Activated CD4-positive, alpha-beta T cell treated with anti-CD3 and anti-CD28 coated beads for 1 hour (primary cell): Measurements from ENCODE around the gene CHID1.

Experiments
- DNase-seq: peaks from one replicate; pipeline ENCODE4 v3.0.0-alpha.2; 2020

Gene CHID1

GRCh38 chr11:907668-908067, 2.9 kb downstream of the CHID1 start:
- DNase-seq, result no peak

GRCh38 chr11:905952-906351, 4.7 kb downstream of the CHID1 start:
- DNase-seq, result no peak

GRCh38 chr11:904380-904779, 6.2 kb downstream of the CHID1 start:
- no peak for DNase-seq

- DNase-seq, result no peak
Observed at GRCh38 chr11:901452-902061, 9.1 kb downstream of the CHID1 start.

GRCh38 chr11:900545-900944, 10.1 kb downstream of the CHID1 start:
- DNase-seq, result no peak

GRCh38 chr11:899724-900123, 10.9 kb downstream of the CHID1 start:
- DNase-seq, result no peak

GRCh38 chr11:898540-899190, 11.9 kb downstream of the CHID1 start:
- DNase-seq, result no peak

GRCh38 chr11:898143-898511, 12.5 kb downstream of the CHID1 start:
- no peak for DNase-seq

GRCh38 chr11:897253-898142, 13.1 kb downstream of the CHID1 start:
- DNase-seq, result no peak

- no peak for DNase-seq
Observed at GRCh38 chr11:895331-896110, 15.1 kb downstream of the CHID1 start.

- DNase-seq, result no peak
Observed at GRCh38 chr11:894575-895201, 15.9 kb downstream of the CHID1 start.

- no peak for DNase-seq
Observed at GRCh38 chr11:893008-893654, 17.5 kb downstream of the CHID1 start.

- no peak for DNase-seq
Observed at GRCh38 chr11:890794-891540, 19.6 kb downstream of the CHID1 start.

GRCh38 chr11:889687-890475, 20.7 kb downstream of the CHID1 start:
- no peak for DNase-seq

- DNase-seq, result no peak
Observed at GRCh38 chr11:889257-889656, 21.4 kb downstream of the CHID1 start.

- no peak for DNase-seq
Observed at GRCh38 chr11:888310-889212, 22.0 kb downstream of the CHID1 start.

GRCh38 chr11:887589-887988, 23.0 kb downstream of the CHID1 start:
- DNase-seq, result no peak

- no peak for DNase-seq
Observed at GRCh38 chr11:886568-886967, 24.0 kb downstream of the CHID1 start.

GRCh38 chr11:884578-885070, 26.0 kb downstream of the CHID1 start:
- DNase-seq, result no peak
